DMS 273 (cell line): Measurements from ENCODE around the gene CLEC10A.
"Not testable (repeated sequence)": the region's sequence is repeated elsewhere in the genome, so short reads cannot be mapped to it uniquely, and the experiment has no call there.

ENCODE experiments used
- DNase-seq: peaks from one replicate; lab custom pipeline; 2025; ENCODE audit not compliant: unreplicated experiment; lab: John Stamatoyannopoulos, UW

The CLEC10A gene

DNA sequence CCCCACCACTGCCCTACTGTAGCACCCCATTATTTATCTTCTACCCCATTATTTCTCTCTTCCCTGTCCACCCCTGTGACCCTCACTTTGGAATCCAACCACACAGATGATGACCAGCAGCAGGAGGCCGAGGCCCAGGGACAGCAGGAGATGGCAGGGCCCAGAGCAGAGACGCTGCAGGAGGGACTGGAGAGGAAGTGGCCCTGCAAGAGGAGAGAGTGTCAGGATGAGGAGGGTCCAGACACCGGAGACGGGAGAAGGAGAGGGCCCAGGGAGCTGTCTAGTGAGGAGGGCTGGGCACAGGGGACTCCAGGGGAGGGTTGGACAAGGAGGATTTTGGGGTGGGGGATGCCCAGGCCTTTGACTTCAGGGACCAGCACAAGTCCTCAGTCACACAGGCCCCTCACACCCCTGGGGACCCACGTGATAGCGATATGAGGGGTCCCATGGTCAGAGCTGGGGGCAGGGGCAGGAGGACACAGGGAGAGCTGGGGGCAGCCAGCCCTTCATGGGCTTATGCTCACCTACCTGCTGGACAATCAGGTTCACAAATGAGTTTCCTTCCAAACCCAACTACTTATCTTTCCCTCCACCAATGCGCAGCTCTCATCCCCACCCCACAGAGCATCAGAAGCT is 2.0 kb downstream of the CLEC10A start:
- no peak for DNase-seq

DNA sequence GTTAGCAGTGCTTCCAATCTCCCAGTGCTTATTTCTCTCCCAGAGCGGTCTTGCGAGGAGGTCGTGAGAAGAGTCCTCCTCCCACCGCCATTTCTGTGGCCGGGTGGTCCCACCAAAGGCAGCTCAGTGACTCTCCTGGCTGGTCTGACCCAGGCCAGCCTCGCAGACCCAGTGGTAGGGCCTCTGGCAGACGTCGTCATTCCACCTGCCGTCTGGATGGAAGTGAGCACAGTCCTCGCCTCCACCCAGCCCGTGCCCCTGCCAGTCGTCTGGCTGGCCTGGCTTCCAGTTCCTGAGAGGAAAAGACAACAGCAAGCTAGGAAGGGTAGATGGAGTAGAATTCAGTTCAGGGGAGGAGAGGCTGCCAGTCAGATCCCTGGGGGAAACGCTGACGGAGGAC is 5.1 kb downstream of the CLEC10A start:
- DNase-seq = no peak

DNA sequence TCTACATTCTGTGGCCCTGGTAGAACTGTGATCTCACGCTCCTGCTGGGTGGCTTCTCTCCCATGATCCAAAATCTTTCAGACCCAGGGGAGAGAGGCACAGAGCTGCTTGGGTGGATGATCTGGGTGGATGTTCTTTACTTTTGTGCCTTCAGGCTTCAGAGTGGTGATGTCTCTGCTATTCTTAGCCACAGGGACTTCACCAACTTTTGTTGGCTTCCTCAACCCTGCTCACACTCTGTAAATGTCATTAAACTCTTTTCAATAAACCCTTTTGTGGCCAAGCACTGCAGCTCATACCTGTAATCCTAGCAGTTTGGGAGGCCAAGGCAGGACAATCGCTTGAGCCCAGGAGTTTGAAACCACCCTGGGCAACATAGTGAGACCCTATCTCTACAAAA is 7.6 kb downstream of the CLEC10A start:
- DNase-seq = no peak

DNA sequence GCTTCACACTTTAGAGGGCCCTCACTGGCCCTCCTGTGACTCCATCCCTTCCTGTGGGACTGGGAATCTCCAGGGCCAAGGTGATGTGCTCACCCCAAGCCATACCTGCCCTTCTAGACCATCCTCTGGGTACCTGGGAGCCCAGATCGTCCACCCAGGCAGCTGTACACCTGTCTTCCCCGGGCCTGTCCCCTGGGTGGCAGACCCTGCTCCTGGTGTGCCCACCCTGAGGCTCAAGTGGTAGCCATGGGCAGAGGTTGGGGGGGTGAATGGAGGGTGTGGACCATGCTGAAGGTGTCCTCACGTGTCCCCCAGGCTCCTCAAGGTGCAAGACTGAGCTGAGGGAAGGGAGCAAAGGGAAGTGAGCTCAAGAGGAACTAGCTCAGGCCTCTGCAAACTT is 9.3 kb downstream of the CLEC10A start:
- DNase-seq = no peak

DNA sequence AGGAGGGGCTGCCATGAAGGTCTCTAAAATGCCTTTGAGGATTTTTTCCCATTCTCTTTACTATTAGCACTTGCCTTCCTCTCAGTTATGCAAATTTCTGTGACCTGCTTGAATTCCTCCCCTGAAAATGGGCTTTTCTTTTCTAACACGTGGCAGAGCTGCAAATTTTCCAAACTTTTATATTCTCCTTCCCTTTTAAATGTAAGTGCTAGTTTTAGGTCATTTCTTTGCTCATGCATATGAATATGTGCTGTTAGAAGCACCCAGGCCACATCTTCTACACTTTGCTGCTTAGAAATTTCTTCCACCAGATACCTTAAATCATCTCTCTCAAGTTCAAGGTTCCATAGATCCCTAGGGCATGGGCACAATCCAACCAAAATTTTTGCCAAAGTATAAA is 11.8 kb downstream of the CLEC10A start:
- no peak for DNase-seq

DNA sequence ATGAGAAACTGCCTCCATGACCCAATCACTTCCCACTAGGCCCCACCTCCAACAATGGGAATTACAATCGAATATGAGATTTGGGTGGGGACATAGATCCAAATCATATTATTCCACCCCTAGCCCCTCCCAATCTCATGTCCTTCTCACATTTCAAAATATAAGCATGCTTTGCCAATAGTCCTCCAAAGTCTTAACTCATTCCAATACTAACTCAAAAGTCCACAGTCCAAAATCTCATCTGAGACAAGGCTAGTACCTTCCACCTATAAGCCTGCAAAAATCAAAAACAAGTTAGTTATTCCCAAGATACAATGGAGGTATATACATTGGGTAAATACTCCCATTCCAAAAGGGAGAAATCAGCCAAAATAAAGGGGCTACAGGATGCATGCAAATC is 12.9 kb downstream of the CLEC10A start:
- no peak for DNase-seq

DNA sequence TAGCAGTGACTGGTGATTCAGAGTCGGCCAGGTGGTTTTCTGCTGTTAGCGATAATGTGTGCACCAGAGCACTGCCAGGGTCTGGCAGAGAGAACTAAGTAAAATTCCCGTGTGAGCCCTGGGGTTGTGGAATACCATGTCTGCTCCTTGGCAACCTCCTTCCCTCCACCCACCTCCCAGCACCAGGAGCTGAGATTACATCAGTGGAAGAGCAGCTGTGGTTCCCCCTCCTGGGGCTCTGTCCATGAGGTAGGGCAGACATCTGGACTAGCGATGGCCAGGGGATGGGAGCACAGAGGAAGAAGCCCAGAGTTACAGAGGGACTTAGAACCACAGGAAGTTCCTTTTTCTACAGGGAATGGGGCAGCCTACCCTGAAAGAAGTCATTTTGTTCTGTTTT is 15.8 kb downstream of the CLEC10A start:
- DNase-seq = peak; percentile 74

DNA sequence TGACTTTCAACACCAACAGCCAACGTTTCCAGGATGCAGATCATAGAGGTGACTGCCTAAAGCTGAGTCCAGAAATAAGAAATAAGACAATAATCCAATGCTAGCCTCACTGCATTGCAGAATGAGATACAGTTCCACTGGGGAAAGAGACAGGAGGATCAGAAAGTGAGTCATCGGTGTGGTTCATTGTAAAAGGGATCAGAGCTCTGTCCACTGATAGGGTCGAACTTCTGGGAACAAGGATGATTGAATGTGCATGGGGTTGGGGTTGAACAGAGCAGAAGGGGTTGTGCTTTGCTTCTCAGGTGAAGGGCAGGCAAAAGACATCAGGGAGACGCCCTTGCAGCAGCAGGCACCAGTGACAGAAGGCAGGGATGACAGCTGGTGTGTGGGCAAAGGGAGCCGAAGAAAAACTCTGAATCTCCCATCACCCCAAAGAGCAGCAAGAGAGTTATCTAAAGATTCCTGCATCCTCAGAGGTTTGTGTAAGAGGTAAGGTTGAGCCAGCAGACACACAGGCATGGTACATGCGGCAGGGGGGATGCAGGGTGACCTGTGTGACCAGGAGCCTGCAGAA is 16.4 kb downstream of the CLEC10A start:
- peak; percentile 53 for DNase-seq

DNA sequence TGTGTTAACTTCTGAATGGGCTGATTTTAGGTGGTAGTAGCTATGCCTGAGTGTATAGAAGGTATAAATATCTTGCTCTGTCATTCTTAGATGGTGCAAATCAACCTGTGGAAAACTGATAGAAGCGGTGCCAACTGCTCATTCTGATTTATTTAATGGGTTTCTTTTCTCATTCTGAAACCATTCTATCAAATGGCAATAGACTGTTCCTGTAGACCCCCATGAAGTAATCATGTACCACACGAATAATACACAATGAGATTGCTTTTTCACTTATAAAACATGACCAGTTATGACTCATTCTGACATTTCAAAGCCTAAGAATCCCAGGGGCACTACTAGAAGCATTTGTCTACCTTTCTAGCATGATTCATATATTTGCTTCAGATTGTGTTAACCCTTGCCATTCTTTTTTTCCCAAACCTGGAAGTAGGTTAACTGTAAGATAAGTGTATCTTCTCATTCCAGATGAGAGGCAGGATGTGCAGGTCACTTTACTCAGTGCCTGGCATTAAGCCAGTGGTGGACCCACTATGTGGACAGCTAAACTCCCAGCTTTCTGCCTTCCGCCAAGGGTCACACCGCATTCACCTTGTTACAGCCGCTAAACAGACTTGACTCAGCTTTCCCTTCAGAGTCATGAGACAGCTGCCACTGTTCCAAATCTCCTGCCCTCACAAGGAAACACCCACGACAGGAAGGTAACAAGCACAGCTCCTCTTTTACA is 19.7 kb downstream of the CLEC10A start:
- DNase-seq = no peak

DNA sequence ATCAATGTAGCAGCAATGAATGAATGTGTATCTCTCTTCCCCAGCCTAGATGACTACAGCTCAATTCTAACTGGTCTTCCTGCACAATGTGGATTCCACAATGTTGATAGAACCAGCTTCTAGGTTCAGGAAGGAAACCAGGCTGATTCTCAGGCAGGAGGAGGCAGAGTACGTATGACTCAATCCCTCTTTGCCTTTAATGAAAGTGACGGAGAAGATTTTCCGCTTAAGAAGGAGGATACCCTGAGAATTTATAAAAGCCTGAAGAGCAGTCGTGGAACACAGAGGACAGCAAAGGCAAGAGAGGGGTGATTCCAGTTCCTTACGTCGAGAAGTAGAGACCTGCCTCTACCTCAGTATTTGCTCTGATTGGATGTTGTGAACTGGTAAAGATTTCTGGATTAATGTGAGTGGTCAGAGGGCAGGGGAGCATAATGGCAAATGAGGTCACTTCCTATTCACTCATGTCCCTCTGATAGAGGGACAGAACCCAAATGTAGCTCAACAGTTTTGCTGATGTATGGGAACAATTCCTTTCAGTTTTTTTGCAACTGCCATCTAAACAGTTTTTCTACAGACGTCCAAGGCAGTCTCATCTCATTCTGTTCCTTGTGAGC is 21.1 kb downstream of the CLEC10A start:
- DNase-seq = no peak

DNA sequence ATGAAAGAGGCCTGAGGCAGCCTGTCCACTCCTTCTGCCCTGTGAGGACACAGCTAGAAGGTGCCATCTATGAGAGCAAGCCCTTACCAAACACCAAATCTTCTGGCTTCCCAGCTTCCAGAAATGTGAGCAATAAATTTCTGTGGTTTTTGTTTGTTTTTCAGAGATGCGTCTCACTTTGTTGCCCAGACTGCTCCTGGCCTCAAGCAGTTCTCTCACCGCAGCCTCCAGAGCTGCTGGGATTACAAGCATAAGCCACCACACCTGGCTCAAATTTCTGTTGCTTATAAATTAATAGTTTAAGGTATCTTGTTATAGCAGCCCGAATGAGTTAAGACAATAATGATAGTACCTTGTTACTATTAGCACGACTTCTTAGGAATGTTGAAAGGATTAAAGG is 23.7 kb downstream of the CLEC10A start:
- DNase-seq = no peak

DNA sequence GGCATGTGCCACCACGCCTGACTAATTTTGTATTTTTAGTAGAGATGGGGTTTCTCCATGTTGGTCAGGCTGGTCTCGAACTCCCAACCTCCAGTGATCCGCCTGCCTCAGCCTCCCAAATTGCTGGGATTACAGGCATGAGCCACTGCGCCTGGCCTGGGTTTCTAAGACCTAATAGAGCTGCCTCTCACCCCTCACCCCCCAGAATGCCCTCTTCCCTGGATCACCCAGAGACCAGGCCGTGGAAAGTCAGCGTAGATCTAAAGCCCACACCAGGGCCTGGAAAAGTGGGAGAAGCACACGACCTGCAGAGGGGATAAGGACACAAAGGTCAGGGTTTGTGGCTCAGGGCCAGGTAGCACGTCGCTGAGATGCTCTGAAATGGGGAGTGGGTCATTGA is 29.5 kb downstream of the CLEC10A start:
- DNase-seq = not testable (repeated sequence)

DNA sequence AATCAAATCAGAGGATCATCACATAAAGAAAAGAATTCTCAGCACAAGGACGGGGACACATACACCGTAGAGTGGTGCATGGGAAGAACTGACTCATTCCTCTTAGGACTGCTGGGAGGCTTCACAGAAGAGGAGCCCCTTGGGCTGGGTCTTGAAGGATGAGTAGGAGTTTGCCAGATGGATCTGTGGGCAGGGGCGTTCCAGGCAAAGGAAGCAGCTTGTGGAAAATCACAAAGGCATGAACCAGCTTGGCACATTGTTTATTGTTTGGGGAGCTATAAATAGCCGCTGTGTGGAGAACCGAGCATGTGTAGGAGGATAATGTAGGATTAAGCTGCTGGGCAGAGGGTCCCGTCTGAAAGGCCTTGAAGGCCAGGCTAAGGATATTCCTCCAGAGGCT is 31.1 kb downstream of the CLEC10A start:
- DNase-seq = no peak

DNA sequence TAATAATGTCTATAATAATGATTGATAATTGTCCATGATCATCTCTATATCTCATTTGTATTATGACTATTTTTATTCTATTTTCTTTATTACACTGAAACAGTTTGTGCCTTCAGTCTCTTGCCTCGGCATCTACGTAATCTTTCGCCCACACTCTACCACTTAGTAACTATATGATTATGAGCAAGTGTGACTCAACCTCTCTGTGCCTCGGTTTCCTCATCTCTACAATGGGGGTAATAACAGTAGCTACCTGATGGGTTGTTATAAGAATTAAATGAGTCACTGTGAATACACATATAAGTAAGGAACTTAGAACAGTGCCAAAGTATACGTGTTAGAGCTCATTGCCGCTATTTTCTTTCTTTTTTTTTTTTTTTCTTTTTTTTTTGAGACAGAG is 32.5 kb downstream of the CLEC10A start:
- DNase-seq = no peak

DNA sequence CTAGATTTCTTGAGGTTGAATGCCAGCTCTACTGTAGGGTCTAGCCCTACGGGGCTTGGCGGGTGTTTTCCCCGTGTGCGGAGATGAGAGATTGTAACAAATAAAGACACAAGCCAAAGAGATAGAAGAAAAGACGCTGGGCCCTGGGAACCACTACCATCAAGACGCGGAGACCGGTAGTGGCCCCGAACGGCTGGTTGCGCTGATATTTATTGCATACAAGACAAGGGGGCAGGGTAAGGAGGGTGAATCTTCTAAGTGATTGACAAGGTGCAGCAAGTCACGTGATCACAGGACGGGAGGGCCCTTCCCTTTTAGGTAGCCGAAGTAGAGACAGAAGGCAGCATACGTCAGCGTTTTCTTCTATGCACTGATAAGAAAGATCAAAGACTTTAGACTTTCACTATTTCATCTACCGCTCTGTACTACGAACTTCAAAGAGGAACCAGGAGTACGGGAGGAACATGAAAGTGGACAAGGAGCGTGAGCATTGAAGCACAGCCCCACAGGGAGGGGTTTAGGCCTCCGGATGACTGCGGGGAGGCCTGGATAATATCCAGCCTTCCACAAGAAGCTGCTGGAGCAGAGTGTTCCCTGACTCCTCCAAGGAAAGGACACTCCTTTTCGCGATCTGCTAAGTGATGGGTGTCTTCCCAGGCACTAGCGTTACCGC is 33.2 kb downstream of the CLEC10A start:
- not testable (repeated sequence) for DNase-seq

DNA sequence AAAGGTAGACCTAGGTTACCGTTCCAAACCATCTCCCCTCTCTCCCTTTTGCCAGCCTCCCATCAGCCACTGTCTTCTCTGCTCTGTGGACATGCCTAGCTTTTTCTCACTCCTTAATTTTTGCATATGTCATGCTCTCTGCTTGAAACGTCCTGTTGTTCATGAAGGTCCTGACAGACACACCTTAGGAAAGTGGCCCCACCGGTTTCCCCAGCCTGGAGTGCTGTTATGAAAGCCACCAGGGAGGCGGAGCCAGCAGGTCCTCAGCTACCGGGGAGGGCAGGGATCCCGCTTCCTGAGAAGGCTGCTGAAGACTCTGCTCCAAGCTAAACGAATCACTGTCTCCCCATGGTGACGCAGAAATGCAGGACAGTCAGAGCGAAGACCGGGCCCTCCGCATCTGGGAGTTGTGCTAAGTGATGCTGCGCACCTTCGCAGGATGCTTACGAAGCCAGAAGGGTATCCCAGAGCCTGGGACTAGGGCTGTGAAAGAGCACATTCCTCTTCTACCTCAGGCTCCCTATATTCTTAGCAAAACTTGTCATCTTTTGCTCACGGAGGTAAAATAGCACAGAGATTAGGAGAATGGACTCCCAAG is 33.8 kb downstream of the CLEC10A start:
- DNase-seq = no peak

DNA sequence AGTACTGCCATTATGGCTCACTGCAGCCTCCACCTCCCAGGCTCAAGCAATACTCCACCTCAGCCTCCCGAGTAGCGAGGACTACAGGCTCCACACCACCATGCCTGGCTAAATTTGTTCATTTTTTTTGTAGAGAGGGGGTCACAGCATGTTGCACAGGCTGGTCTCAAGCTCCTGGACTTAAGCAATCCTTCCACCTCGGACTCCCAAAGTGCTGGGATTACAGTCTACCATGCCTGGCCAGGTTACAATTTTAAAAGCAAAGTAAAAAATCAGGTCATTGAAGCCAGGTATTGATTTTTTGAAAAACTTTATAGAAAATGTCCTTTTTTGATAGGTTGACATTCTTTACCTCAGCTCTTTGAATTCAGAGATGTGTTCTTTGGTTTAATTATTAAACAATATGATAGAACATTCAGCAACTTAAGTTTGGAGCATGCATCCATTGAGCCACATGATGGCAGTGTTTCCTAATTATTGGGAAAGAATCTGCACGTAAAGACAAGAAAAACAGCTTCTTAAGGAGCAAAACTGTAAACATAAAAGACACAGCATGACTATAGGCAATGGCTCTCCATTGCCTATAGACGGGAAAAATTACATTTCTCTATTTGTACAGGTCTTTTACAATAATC is 34.4 kb downstream of the CLEC10A start:
- peak; percentile 69 for DNase-seq

DNA sequence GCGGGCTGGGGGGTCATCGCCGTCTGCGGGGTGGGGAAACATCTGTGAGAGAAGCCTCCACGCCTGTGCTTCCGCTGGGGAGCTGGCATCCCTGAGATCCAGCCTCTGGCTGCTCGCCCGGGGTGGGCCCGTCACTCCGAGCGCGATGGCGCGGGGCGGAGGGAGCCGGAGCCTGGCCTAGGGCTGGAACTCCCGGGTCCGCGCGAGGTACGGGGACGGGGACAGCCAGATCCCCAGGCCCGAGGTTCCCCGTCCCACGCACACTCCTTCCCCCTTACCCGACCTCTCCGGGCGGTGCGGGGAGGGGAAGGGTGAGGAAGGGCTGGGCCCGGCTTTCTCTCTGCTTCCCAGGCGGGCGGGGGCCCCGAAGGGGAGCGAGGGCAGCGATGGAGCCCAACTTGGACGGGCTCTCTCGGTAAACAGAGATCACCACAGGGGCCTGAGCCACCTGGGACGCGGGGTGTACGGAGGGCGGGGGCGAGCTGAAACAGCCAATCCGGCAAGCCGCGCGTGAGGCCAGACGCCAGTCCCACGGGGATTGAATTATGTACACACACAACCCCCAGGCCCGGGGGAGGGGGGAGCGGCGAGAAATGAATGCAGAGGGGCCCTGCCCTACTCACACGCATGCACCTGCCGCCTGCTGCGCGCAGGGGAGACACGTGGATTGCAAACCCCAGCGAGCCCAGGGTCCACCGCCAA is 36.4 kb downstream of the CLEC10A start, which contains the start of gene SLC16A11:
TSS of gene SLC16A11 (minus strand) at position 596 of the 702 bp plus-strand sequence. CDS start at position 17, 579 bp downstream.
- peak; percentile 68 for DNase-seq

DNA sequence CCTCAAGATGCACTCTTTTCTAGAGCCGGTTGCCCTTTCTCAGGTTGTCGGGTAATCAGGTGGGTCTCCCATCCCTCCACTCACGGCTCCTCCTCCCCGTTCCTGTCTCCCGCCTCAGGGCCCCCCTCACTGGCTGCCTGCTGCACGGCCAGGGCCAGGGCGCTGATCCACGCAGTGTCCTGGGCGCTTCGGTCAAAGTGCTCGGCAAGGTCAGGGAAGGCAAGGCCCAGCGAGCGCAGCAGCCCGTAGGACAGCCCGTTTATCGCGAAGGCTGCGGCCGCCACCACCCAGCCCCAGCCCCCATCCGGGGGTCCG is 36.9 kb downstream of the CLEC10A start:
- no peak for DNase-seq
